Neural cell (in vitro differentiated cells): ENCODE measurements around the gene ZBTB11.

Experiments used
- EZH2 ChIP-seq: fragments of 200-600, 300-800 bp; shearing (Covaris generic), sonication (generic); IDR thresholded peaks from 2 replicates; pipeline ENCODE4 v1.6.1; 2014; ENCODE audit warnings: antibody characterized with exemption, low read length, borderline replicate concordance, mild to moderate bottlenecking; ENCODE audit not compliant: insufficient read depth, poor library complexity, severe bottlenecking
- SMC3 ChIP-seq: fragments of 450-650 bp; conservative IDR thresholded peaks from 2 replicates; pipeline ENCODE4 v1.6.1; 2014; ENCODE audit warnings: antibody characterized with exemption, mild to moderate bottlenecking, moderate library complexity; ENCODE audit not compliant: poor library complexity
- TF ChIP-seq, protein P1 (sequence below): fragments of 450-650 bp; IDR thresholded peaks from 2 replicates; pipeline ENCODE4 v1.5.1; 2014; ENCODE audit warnings: antibody characterized with exemption, mild to moderate bottlenecking, moderate library complexity; ENCODE audit not compliant: poor library complexity, severe bottlenecking

- TF ChIP-seq, protein P1, sequence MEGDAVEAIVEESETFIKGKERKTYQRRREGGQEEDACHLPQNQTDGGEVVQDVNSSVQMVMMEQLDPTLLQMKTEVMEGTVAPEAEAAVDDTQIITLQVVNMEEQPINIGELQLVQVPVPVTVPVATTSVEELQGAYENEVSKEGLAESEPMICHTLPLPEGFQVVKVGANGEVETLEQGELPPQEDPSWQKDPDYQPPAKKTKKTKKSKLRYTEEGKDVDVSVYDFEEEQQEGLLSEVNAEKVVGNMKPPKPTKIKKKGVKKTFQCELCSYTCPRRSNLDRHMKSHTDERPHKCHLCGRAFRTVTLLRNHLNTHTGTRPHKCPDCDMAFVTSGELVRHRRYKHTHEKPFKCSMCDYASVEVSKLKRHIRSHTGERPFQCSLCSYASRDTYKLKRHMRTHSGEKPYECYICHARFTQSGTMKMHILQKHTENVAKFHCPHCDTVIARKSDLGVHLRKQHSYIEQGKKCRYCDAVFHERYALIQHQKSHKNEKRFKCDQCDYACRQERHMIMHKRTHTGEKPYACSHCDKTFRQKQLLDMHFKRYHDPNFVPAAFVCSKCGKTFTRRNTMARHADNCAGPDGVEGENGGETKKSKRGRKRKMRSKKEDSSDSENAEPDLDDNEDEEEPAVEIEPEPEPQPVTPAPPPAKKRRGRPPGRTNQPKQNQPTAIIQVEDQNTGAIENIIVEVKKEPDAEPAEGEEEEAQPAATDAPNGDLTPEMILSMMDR = no peak
- TF ChIP-seq EZH2 (no peak), SMC3 (no peak)
These were observed 59.5 kb downstream of the ZBTB11 start for GRCh38 chr3:101617478-101617877.
